H9 (cell line): ENCODE measurements around the gene FLT1. TPM values are rescaled to one million over a fixed set of nuclear protein-coding genes. Genes with fewer than 3 reads are reported as not detected.
A peak's percentile ranks its signal among the peaks of the same experiment; 100 is the strongest.

Experiments
- DNase-seq: peaks from one replicate; pipeline ENCODE4 v3.0.0-alpha.2; 2017
- H2AFZ ChIP-seq: one replicate; pipeline ENCODE4 v1.6.1; 2013; ENCODE audit warnings: mild to moderate bottlenecking, low read length, control low read depth, moderate library complexity
- H2AK5ac ChIP-seq: 2 replicates; pipeline ENCODE4 v1.6.1; 2013; ENCODE audit warnings: low read length, control low read depth, mixed read lengths; ENCODE audit not compliant: insufficient read length
- H2BK120ac ChIP-seq: one replicate; pipeline ENCODE4 v1.6.1; 2013; ENCODE audit warnings: low read depth, mild to moderate bottlenecking, low read length, control low read depth, inconsistent platforms; ENCODE audit not compliant: poor library complexity, severe bottlenecking
- H2BK12ac ChIP-seq: 2 replicates; pipeline ENCODE4 v1.6.1; 2013; ENCODE audit warnings: low read length, control low read depth, mixed read lengths, low read depth; ENCODE audit not compliant: insufficient read length
- H2BK15ac ChIP-seq: 2 replicates; pipeline ENCODE4 v1.6.1; 2013; ENCODE audit warnings: low read depth, low read length, control low read depth
- H2BK20ac ChIP-seq: one replicate; pipeline ENCODE4 v1.6.1; 2013; ENCODE audit warnings: low read depth, mild to moderate bottlenecking, low read length, control low read depth, inconsistent platforms; ENCODE audit not compliant: poor library complexity, severe bottlenecking
- H2BK5ac ChIP-seq: 2 replicates; pipeline ENCODE4 v1.6.1; 2013; ENCODE audit warnings: low read length, control low read depth, mixed read lengths; ENCODE audit not compliant: insufficient read length
- H3K14ac ChIP-seq: 2 replicates; pipeline ENCODE4 v1.6.1; 2013; ENCODE audit warnings: low read length, control low read depth; ENCODE audit not compliant: insufficient read depth
- H3K18ac ChIP-seq: 2 replicates; pipeline ENCODE4 v1.6.1; 2013; ENCODE audit warnings: low read depth, mild to moderate bottlenecking, mixed read lengths, low read length, control low read depth; ENCODE audit not compliant: insufficient read length
- H3K23ac ChIP-seq: 2 replicates; pipeline ENCODE4 v1.6.1; 2013; ENCODE audit warnings: low read length, control low read depth, mixed read lengths, low read depth; ENCODE audit not compliant: insufficient read length
- H3K23me2 ChIP-seq: 2 replicates; pipeline ENCODE4 v1.6.1; 2013; ENCODE audit warnings: low read depth, mild to moderate bottlenecking, mixed read lengths, low read length, control low read depth; ENCODE audit not compliant: insufficient read length, poor library complexity, severe bottlenecking
- H3K27ac ChIP-seq: 2 replicates; pipeline ENCODE4 v1.5.1; 2013; ENCODE audit warnings: low read length, control low read depth, mixed read lengths, low read depth; ENCODE audit not compliant: insufficient read length
- H3K27me3 ChIP-seq: 2 replicates; pipeline ENCODE4 v1.6.1; 2013; ENCODE audit warnings: low read length, control low read depth, inconsistent platforms; ENCODE audit not compliant: insufficient read depth
- H3K4ac ChIP-seq: 2 replicates; pipeline ENCODE4 v1.6.1; 2013; ENCODE audit warnings: low read depth, mild to moderate bottlenecking, control low read depth, inconsistent platforms, low read length, moderate library complexity
- H3K4me1 ChIP-seq: 2 replicates; pipeline ENCODE4 v1.6.1; 2013; ENCODE audit warnings: low read length, control low read depth, inconsistent platforms; ENCODE audit not compliant: insufficient read depth
- H3K4me2 ChIP-seq: 2 replicates; pipeline ENCODE4 v1.6.1; 2013; ENCODE audit warnings: low read length, control low read depth, mixed read lengths; ENCODE audit not compliant: insufficient read length, insufficient read depth
- H3K56ac ChIP-seq: 2 replicates; pipeline ENCODE4 v1.6.1; 2013; ENCODE audit warnings: low read depth, mild to moderate bottlenecking, mixed read lengths, low read length, control low read depth; ENCODE audit not compliant: insufficient read length
- H3K79me1 ChIP-seq: 2 replicates; pipeline ENCODE4 v1.6.1; 2013; ENCODE audit warnings: low read depth, mild to moderate bottlenecking, moderate library complexity, low read length, control low read depth, inconsistent platforms; ENCODE audit not compliant: insufficient read depth, poor library complexity, severe bottlenecking
- H3K79me2 ChIP-seq: 2 replicates; pipeline ENCODE4 v1.6.1; 2013; ENCODE audit warnings: low read length, control low read depth, inconsistent platforms; ENCODE audit not compliant: insufficient read depth
- H3K9ac ChIP-seq: 2 replicates; pipeline ENCODE4 v1.6.1; 2013; ENCODE audit warnings: low read length, control low read depth, mixed read lengths; ENCODE audit not compliant: insufficient read length; ENCODE audit errors: extremely low read depth
- H3K9me3 ChIP-seq: one replicate; pipeline ENCODE4 v1.6.1; 2013; ENCODE audit warnings: low read depth, low read length, inconsistent platforms; ENCODE audit not compliant: control insufficient read depth
- H3T11ph ChIP-seq: one replicate; pipeline ENCODE4 v1.6.1; 2013; ENCODE audit warnings: mild to moderate bottlenecking, low read length, control low read depth, inconsistent platforms
- H4K20me1 ChIP-seq: one replicate; pipeline ENCODE4 v1.6.1; 2013; ENCODE audit not compliant: control insufficient read depth, insufficient read length, insufficient read depth
- H4K5ac ChIP-seq: 2 replicates; pipeline ENCODE4 v1.6.1; 2013; ENCODE audit warnings: low read depth, mild to moderate bottlenecking, mixed read lengths, low read length, control low read depth; ENCODE audit not compliant: insufficient read length
- H4K8ac ChIP-seq: replicated peaks from 2 replicates; pipeline ENCODE4 v1.6.1; 2013; ENCODE audit warnings: low read length, control low read depth, mixed read lengths, low read depth; ENCODE audit not compliant: insufficient read length
- H4K91ac ChIP-seq: 2 replicates; pipeline ENCODE4 v1.6.1; 2013; ENCODE audit warnings: low read depth, mild to moderate bottlenecking, moderate library complexity, mixed read lengths, low read length, control low read depth; ENCODE audit not compliant: insufficient read length
- H3K27ac Mint-ChIP-seq, 3 experiments: 2 replicates in 2 of 3; 3 replicates in 1 of 3; pipeline ENCODE4 v1.8.0; 2020 to 2021; ENCODE audit warnings: mixed read lengths in 3 of 3, mild to moderate bottlenecking in 1 of 3, moderate library complexity in 1 of 3
- H3K27me3 Mint-ChIP-seq: 2 replicates; pipeline ENCODE4 v1.8.0; 2021; ENCODE audit warnings: low read depth, mild to moderate bottlenecking, moderate library complexity, mixed read lengths
- H3K36me3 Mint-ChIP-seq, 3 experiments: 2 replicates in 2 of 3; 3 replicates in 1 of 3; pipeline ENCODE4 v1.8.0; 2020 to 2021; ENCODE audit warnings: low read depth in 3 of 3, mixed read lengths in 3 of 3; ENCODE audit not compliant: insufficient read depth in 1 of 3
- H3K4me1 Mint-ChIP-seq, 2 experiments: 2 replicates each; pipeline ENCODE4 v1.8.0; 2020; ENCODE audit warnings: mixed read lengths in 2 of 2
- H3K4me3 Mint-ChIP-seq, 2 experiments: 2 replicates in 1 of 2; 3 replicates in 1 of 2; pipeline ENCODE4 v1.8.0; 2020 to 2021; ENCODE audit warnings: mild to moderate bottlenecking in 2 of 2, mixed read lengths in 2 of 2, moderate library complexity in 1 of 2
- H3K9me3 Mint-ChIP-seq, 2 experiments: 2 replicates in 1 of 2; 3 replicates in 1 of 2; pipeline ENCODE4 v1.8.0; 2020; ENCODE audit warnings: mild to moderate bottlenecking in 2 of 2, mixed read lengths in 2 of 2, moderate library complexity in 1 of 2
- WGBS: extraction: QIAGEN DNeasy Blood & Tissue Kit; methylation state at CpG from one replicate; pipeline ENCODE4 v1.1.7; 2013; ENCODE audit warnings: missing lambda C conversion rate, low lambda C conversion rate, mixed read lengths; ENCODE audit not compliant: insufficient read length; ENCODE audit errors: extremely low coverage; 5-methylcytosine and 5-hydroxymethylcytosine counted together
- total RNA-seq: library from RNA; stranded (reverse); gene quantifications from 2 replicates; pipeline ENCODE4 v1.2.1, GENCODE V29; 2021
- TF ChIP-seq, protein P1 (sequence below): fragments of 200-600 bp; sonication (generic); conservative IDR thresholded peaks from 3 replicates; pipeline ENCODE4 v1.8.0; 2021; ENCODE audit warnings: antibody characterized with exemption, mild to moderate bottlenecking

FLT1 gene
- total RNA-seq, 1 experiment from 2014 or later: 84.1 TPM

DNA sequence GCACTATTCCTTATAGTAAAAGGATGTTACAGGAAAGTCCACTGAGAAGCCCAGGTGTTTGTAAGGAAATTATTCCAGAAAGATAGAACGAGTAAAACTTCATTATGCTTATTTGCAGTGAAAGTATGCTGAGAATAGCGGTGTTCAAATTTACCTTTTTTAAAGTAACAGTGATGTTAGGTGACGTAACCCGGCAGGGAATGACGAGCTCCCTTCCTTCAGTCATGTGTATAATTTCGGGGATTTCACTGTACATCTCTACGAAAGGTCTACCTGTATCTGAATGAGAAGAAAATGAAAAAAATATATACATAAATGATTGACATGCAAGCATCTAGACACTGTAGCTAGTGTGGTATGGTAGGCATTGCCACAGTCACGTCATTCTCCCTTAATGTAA is 56.9 kb downstream of the FLT1 start:
- DNase-seq: no peak
- Histone ChIP-seq H2AK5ac (no peak overlapping the region), H3K9ac (no peak overlapping the region), H3K23me2 (no peaks in the 10 kb centered on the region), H3K9me3 (no peaks in the 10 kb centered on the region), H3K23ac (no peak overlapping the region), H2BK15ac (no peak overlapping the region), H3K27ac (peak overlapping the region; percentile 96), H2BK120ac (no peak overlapping the region), H3K4me1 (peaks cover 28% of the 10 kb centered on the region), H3K79me1 (no peaks in the 10 kb centered on the region), H3K27me3 (no peaks in the 10 kb centered on the region), H3K14ac (no peak overlapping the region), H3K4me2 (peak overlapping the region; percentile 14), H3T11ph (no peak overlapping the region), H4K8ac (no peak overlapping the region), H2BK5ac (peak overlapping the region; percentile 41), H4K20me1 (no peaks in the 10 kb centered on the region), H3K56ac (no peak overlapping the region), H2BK12ac (no peak overlapping the region), H3K18ac (no peak overlapping the region), H4K5ac (no peak overlapping the region), H3K79me2 (no peaks in the 10 kb centered on the region), H2BK20ac (no peak overlapping the region), H2AFZ (no peak overlapping the region), H3K4ac (no peak overlapping the region), H4K91ac (no peak overlapping the region)
- no CpG with 5 or more reads among the region's 8 CpGs for WGBS
- Mint-ChIP-seq H3K4me1 (peaks cover 81 to 82% of the 10 kb centered on the region in 2 experiments), H3K27me3 (no peaks in the 10 kb centered on the region), H3K36me3 (peaks cover 49 to 68% (median 57%) of the 10 kb centered on the region in 3 experiments), H3K27ac (peak overlapping the region; percentile 87 to 99 (median 92)), H3K9me3 (peaks cover 0 to 2% of the 10 kb centered on the region in 2 experiments; a peak in 2 of 5 replicates), H3K4me3 (peak overlapping the region in 1 of 2 experiments; percentile 13; a peak in 1 of 5 replicates)
- TF ChIP-seq, protein P1, sequence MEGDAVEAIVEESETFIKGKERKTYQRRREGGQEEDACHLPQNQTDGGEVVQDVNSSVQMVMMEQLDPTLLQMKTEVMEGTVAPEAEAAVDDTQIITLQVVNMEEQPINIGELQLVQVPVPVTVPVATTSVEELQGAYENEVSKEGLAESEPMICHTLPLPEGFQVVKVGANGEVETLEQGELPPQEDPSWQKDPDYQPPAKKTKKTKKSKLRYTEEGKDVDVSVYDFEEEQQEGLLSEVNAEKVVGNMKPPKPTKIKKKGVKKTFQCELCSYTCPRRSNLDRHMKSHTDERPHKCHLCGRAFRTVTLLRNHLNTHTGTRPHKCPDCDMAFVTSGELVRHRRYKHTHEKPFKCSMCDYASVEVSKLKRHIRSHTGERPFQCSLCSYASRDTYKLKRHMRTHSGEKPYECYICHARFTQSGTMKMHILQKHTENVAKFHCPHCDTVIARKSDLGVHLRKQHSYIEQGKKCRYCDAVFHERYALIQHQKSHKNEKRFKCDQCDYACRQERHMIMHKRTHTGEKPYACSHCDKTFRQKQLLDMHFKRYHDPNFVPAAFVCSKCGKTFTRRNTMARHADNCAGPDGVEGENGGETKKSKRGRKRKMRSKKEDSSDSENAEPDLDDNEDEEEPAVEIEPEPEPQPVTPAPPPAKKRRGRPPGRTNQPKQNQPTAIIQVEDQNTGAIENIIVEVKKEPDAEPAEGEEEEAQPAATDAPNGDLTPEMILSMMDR: no peak
